ENCODE data around the gene PPM1L.

DNA sequence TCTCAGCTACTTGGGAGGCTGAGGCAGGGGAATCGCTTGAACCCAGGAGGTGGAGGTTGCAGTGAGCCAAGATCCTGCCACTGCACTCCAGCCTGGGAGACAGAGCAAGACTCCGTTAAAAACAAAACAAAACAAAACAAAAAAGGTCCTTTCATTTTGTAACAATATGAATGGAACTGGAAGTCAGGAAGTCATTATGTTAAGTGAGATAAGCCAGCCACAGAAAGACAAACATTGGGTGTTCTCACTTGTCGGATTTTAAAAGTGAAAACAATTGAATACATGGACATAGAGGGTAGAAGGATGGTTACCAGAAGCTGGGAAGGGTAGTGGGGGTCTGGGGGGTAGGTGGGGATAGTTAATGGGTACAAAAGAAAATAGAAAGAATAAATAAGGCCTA, 361.6 kb downstream of the PPM1L start:
- TF ChIP-seq, protein P1, sequence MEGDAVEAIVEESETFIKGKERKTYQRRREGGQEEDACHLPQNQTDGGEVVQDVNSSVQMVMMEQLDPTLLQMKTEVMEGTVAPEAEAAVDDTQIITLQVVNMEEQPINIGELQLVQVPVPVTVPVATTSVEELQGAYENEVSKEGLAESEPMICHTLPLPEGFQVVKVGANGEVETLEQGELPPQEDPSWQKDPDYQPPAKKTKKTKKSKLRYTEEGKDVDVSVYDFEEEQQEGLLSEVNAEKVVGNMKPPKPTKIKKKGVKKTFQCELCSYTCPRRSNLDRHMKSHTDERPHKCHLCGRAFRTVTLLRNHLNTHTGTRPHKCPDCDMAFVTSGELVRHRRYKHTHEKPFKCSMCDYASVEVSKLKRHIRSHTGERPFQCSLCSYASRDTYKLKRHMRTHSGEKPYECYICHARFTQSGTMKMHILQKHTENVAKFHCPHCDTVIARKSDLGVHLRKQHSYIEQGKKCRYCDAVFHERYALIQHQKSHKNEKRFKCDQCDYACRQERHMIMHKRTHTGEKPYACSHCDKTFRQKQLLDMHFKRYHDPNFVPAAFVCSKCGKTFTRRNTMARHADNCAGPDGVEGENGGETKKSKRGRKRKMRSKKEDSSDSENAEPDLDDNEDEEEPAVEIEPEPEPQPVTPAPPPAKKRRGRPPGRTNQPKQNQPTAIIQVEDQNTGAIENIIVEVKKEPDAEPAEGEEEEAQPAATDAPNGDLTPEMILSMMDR (IDR thresholded peaks at IDR 0.05): no peak
- no peak for TF ChIP-seq POLR2AphosphoS5 (IDR thresholded peaks at IDR 0.05)
- no peak for TF ChIP-seq EP300 (IDR thresholded peaks at IDR 0.05)
